ENCODE measurements around the gene GH1. TPM values are rescaled to one million over a fixed set of nuclear protein-coding genes. Genes with fewer than 3 reads are reported as not detected.

The GH1 gene
- total RNA-seq, 1 experiment from 2014 or later, result not detected

DNA sequence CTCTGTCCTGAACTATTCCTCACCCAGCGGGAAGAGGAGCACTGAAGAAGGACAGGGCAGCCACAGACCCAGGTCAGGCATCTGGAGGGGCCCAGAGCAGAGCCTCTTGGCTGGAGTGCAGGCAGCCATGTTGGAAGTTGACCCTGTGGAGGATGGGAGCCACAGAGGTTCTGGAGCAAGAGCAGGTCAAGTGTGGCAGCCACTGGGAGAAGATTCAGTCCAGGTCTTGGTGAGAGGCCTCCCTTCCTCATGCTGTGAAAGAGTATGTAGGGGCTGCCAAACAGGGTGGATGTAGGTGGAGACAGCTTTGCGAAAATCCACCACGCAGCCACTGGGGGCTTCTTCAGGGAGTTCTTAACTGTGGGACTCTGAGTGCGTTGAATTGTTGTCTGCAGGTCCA, 14.1 kb upstream of the GH1 start:
- DNase-seq, result no peak
- no peak overlapping the region for H2BK12ac ChIP-seq (ENCODE audit: insufficient read length, low read depth, low read length)
- no peaks in the 10 kb centered on the region; the same call in none of the 2 replicates for H3K27me3 Mint-ChIP-seq (ENCODE audit: low read depth)

More for the DNA sequence above, 14.1 kb upstream of the GH1 start:
- Mint-ChIP-seq H3K4me1 (peaks cover 20 to 27% of the 10 kb centered on the region in 2 experiments), H3K36me3 (ENCODE audit: insufficient read depth in 1 of 3, low read depth in 3 of 3) (no peaks in the 10 kb centered on the region; a peak in 1 of 7 replicates), H3K9me3 (no peaks in the 10 kb centered on the region), H3K4me3 (no peak overlapping the region; a peak in 1 of 5 replicates), H3K27ac (no peak overlapping the region)
- no peak overlapping the region for H4K91ac ChIP-seq (ENCODE audit: insufficient read length, low read depth, low read length)
- H4K20me1 ChIP-seq (ENCODE audit: control insufficient read depth, insufficient read depth, insufficient read length), result no peaks in the 10 kb centered on the region
- H3K79me1 ChIP-seq (ENCODE audit: insufficient read depth, low read depth, low read length, poor library complexity, severe bottlenecking), result no peaks in the 10 kb centered on the region
- H4K8ac ChIP-seq (replicated peaks; ENCODE audit: insufficient read length, low read depth, low read length), result no peak overlapping the region
- H3K4ac ChIP-seq (ENCODE audit: low read depth, low read length), result no peak overlapping the region
- H3K18ac ChIP-seq (ENCODE audit: insufficient read length, low read depth, low read length), result no peak overlapping the region
- H3T11ph ChIP-seq (ENCODE audit: low read length), result no peak overlapping the region
- no peak overlapping the region for H4K5ac ChIP-seq (ENCODE audit: insufficient read length, low read depth, low read length)
- H3K79me2 ChIP-seq (ENCODE audit: insufficient read depth, low read length), result no peaks in the 10 kb centered on the region
- no peak overlapping the region for H3K14ac ChIP-seq (ENCODE audit: insufficient read depth, low read length)
- H3K4me2 ChIP-seq (ENCODE audit: insufficient read depth, insufficient read length, low read length), result no peak overlapping the region
- no CpG with 5 or more reads among the region's 4 CpGs for WGBS (ENCODE audit: extremely low coverage, insufficient read length, low lambda C conversion rate)
- no peaks in the 10 kb centered on the region for H3K27me3 ChIP-seq (ENCODE audit: insufficient read depth, low read length)
- H3K56ac ChIP-seq (ENCODE audit: insufficient read length, low read depth, low read length), result no peak overlapping the region
- no peak overlapping the region for H3K23ac ChIP-seq (ENCODE audit: insufficient read length, low read depth, low read length)
- H2BK120ac ChIP-seq (ENCODE audit: low read depth, low read length, poor library complexity, severe bottlenecking), result no peak overlapping the region
- no peak overlapping the region for H2BK5ac ChIP-seq (ENCODE audit: insufficient read length, low read length)
- no peak overlapping the region for H3K27ac ChIP-seq (ENCODE audit: insufficient read length, low read depth, low read length)
- H3K9me3 ChIP-seq (ENCODE audit: control insufficient read depth, low read depth, low read length), result no peaks in the 10 kb centered on the region
- H3K9ac ChIP-seq (ENCODE audit: extremely low read depth, insufficient read length, low read length), result no peak overlapping the region
- TF ChIP-seq, protein P1, sequence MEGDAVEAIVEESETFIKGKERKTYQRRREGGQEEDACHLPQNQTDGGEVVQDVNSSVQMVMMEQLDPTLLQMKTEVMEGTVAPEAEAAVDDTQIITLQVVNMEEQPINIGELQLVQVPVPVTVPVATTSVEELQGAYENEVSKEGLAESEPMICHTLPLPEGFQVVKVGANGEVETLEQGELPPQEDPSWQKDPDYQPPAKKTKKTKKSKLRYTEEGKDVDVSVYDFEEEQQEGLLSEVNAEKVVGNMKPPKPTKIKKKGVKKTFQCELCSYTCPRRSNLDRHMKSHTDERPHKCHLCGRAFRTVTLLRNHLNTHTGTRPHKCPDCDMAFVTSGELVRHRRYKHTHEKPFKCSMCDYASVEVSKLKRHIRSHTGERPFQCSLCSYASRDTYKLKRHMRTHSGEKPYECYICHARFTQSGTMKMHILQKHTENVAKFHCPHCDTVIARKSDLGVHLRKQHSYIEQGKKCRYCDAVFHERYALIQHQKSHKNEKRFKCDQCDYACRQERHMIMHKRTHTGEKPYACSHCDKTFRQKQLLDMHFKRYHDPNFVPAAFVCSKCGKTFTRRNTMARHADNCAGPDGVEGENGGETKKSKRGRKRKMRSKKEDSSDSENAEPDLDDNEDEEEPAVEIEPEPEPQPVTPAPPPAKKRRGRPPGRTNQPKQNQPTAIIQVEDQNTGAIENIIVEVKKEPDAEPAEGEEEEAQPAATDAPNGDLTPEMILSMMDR (conservative IDR thresholded peaks at IDR 0.05), result no peak
- H2AFZ ChIP-seq (ENCODE audit: low read length), result no peak overlapping the region
- no peak overlapping the region for H2BK15ac ChIP-seq (ENCODE audit: low read depth, low read length)
- H2AK5ac ChIP-seq (ENCODE audit: insufficient read length, low read length), result no peak overlapping the region
- no peaks in the 10 kb centered on the region for H3K23me2 ChIP-seq (ENCODE audit: insufficient read length, low read depth, low read length, poor library complexity, severe bottlenecking)
- H3K4me1 ChIP-seq (ENCODE audit: insufficient read depth, low read length), result no peaks in the 10 kb centered on the region; the same call in 1 of the 2 replicates
- H2BK20ac ChIP-seq (ENCODE audit: low read depth, low read length, poor library complexity, severe bottlenecking), result no peak overlapping the region
